ENCODE data around the gene MFN2.
"Not testable (repeated sequence)": the region's sequence is repeated elsewhere in the genome, so short reads cannot be mapped to it uniquely, and the experiment has no call there.

DNA sequence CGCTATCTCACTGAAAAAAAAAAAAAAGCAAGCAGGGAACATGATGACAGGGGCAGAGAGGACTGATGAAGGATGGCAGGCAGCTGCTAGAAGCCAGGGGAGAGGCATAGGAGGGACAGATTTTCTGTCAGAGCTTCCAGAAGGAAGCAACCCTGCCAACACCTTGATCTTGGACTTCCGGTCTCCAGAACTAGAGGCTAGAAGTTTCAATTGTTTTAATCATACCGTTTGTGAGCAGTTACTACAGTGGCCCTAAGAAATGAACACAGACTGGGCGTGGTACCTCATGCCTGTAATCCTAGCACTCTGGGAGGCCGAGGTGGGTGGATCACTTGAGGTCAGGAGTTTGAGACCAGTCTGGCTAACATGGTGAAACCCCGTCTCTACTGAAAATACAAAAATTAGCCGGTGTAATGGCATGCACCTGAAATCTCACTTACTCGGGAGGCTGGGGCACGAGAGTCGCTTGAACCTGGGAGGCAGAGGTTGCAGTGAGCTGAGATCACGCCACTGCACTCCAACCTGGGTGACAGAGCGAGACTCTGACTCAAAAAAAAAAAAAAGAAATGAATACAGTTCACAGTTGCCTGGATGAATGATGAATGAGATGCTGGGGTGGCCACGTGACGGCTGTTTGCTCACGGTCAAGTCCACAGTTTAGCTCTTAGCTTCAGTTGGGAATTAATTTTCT, 64.1 kb downstream of the MFN2 start:
- not testable (repeated sequence) for TF ChIP-seq POLR2A (IDR thresholded peaks at IDR 0.05; ENCODE audit: low read depth, low read length); POLR2AphosphoS5 (IDR thresholded peaks at IDR 0.05; ENCODE audit: low read depth, low read length); TAF1 (IDR thresholded peaks at IDR 0.05; ENCODE audit: borderline replicate concordance, low read depth, low read length)
